ENCODE results near the gene FERMT2. TPM values are rescaled to one million over a fixed set of nuclear protein-coding genes. Genes with fewer than 3 reads are reported as not detected.

Gene FERMT2
- polyA plus RNA-seq, 1 experiment = 275 TPM

DNA sequence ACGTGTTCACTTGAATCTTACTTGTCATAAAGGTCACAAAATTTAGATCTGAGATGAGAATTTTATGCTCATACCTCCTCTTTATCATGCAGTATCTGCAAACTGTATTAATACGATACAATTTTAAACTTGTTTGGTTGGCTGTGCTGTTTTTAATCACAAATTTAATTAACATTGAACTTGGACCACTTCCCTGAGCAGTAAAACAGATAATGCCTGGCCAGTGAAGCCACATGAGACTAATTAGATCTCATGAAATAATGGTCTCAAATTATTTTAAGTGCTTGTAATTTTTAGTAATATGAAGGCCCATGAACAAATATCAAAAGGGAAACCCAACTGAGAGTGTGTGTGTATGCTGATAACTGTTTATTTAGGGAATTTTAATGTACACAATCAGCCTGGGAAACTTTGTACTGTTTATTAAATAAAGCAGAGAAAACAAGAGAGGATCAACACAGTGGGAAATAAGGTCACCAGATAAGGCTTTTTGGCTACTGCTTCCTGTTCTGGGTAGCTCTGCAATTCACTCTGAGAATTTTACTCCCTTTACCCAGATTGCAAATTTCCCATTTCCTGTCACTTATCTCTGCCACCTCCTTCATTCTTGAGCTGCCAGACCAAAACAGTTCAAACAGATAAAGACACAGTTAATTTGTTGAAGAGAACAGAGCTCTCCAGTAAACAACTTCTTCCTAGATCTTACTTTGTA lies 97.9 kb downstream of the FERMT2 start:
- TF ChIP-seq, protein P1, sequence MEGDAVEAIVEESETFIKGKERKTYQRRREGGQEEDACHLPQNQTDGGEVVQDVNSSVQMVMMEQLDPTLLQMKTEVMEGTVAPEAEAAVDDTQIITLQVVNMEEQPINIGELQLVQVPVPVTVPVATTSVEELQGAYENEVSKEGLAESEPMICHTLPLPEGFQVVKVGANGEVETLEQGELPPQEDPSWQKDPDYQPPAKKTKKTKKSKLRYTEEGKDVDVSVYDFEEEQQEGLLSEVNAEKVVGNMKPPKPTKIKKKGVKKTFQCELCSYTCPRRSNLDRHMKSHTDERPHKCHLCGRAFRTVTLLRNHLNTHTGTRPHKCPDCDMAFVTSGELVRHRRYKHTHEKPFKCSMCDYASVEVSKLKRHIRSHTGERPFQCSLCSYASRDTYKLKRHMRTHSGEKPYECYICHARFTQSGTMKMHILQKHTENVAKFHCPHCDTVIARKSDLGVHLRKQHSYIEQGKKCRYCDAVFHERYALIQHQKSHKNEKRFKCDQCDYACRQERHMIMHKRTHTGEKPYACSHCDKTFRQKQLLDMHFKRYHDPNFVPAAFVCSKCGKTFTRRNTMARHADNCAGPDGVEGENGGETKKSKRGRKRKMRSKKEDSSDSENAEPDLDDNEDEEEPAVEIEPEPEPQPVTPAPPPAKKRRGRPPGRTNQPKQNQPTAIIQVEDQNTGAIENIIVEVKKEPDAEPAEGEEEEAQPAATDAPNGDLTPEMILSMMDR (IDR thresholded peaks at IDR 0.05; ENCODE audit: insufficient read depth, low read depth, low read length) = no peak
- POLR2A ChIA-PET = interaction anchor here (0.5 to 1.1 kb wide), 2 partner anchors 12 to 18 kb away, joined by 3 read pairs; no protein-coding TSS in a partner anchor
- peaks cover 1% of the 10 kb centered on the region; the same call in 1 of the 2 replicates for H3K36me3 ChIP-seq (ENCODE audit: control insufficient read depth, insufficient read depth, low read length)
- H3K4me3 ChIP-seq (ENCODE audit: low read depth, low read length) = no peak overlapping the region
- CTCF ChIA-PET = no interaction called here
- H3K27me3 ChIP-seq (ENCODE audit: control insufficient read depth, insufficient read depth, low read length) = no peaks in the 10 kb centered on the region
- DNase-seq (ENCODE audit: low read depth) = no peak

DNA sequence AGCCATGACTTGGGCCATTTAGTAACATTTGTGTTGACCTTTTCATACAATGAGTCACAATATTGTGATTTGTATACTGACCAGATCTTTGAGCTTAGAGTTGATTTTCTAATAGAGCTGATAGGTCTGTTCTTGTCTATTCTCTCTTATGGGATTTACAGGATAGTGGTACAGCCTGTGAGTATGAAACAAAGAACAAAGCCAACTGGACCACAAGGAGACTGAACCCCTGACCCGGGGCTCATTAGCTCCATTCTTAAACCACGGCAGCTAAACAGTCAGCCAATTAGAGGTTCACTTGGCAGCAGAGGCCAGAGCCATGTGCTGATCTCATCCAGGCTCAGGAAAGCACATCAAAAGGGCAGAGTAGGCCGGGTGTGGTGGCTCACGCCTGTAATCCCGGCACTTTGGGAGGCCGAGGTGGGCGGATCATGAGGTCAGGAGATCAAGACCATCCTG lies 100.4 kb downstream of the FERMT2 start:
- POLR2A ChIA-PET = no interaction called here
- Histone ChIP-seq H3K27me3 (ENCODE audit: control insufficient read depth, insufficient read depth, low read length) (no peaks in the 10 kb centered on the region), H3K36me3 (ENCODE audit: control insufficient read depth, insufficient read depth, low read length) (no peaks in the 10 kb centered on the region; the same call in 1 of the 2 replicates), H3K4me3 (ENCODE audit: low read depth, low read length) (no peak overlapping the region)
- DNase-seq (ENCODE audit: low read depth) = no peak
- CTCF ChIA-PET = interaction anchor here (0.7 kb wide), 1 partner anchor 13 kb away, joined by 3 read pairs; no protein-coding TSS in a partner anchor
- TF ChIP-seq, protein P1 (IDR thresholded peaks at IDR 0.05; ENCODE audit: insufficient read depth, low read depth, low read length) = no peak

DNA sequence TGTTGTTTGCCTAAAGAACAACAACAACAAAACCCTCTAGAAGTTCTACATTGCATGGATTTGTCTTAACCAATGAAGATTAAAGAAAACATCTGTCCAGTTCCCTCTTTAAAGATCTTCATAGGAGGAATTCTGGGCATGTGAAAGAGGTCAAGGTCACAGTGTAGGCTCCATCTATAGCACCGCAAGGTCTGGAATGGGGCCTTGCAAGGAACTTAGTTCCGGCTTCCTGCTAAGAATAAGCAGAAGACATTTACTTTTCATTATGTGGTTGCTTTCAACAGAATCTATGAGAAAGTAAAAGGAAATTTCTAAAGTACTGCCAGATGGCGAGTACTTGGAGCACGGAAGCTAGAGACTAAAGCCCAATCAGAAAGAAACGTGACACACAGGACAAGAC lies 102.2 kb downstream of the FERMT2 start:
- TF ChIP-seq, protein P1 (IDR thresholded peaks at IDR 0.05; ENCODE audit: insufficient read depth, low read depth, low read length) = no peak
- no peak for DNase-seq (ENCODE audit: low read depth)
- ChIA-PET CTCF (interaction anchor here (0.7 to 1.5 kb wide), 3 partner anchors 9 to 14 kb away, joined by 3 read pairs; no protein-coding TSS in a partner anchor), POLR2A (no interaction called here)
- no peak overlapping the region for H3K4me3 ChIP-seq (ENCODE audit: low read depth, low read length)
- H3K36me3 ChIP-seq (ENCODE audit: control insufficient read depth, insufficient read depth, low read length) = no peaks in the 10 kb centered on the region
- H3K27me3 ChIP-seq (ENCODE audit: control insufficient read depth, insufficient read depth, low read length) = no peaks in the 10 kb centered on the region

DNA sequence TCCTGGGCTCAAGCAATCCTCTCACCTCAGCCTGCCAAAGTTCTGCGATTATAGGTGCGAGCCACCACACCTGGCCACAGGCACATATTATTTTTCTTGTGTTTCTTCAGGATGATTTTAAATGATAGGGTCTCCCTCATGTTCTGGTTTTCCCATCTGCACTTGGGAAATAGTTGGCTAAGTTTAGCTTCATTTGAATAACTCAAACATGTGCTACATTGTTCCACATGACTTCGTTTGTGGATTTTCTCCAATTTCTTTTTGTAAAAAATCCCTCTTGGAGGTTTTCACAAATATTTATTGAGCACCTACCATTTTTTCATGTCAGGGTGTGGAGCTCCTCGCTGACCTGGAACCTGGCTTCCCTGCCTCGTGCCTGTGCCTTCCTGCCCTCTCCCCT lies 104.3 kb downstream of the FERMT2 start:
- no peak for DNase-seq (ENCODE audit: low read depth)
- H3K27me3 ChIP-seq (ENCODE audit: control insufficient read depth, insufficient read depth, low read length) = no peaks in the 10 kb centered on the region
- POLR2A ChIA-PET = no interaction called here
- TF ChIP-seq, protein P1 (IDR thresholded peaks at IDR 0.05; ENCODE audit: insufficient read depth, low read depth, low read length) = no peak
- CTCF ChIA-PET = interaction anchor here (0.6 to 0.9 kb wide), 2 partner anchors 17 to 105 kb away, joined by 3 to 4 read pairs; no protein-coding TSS in a partner anchor
- H3K4me3 ChIP-seq (ENCODE audit: low read depth, low read length) = no peak overlapping the region
- no peaks in the 10 kb centered on the region for H3K36me3 ChIP-seq (ENCODE audit: control insufficient read depth, insufficient read depth, low read length)

DNA sequence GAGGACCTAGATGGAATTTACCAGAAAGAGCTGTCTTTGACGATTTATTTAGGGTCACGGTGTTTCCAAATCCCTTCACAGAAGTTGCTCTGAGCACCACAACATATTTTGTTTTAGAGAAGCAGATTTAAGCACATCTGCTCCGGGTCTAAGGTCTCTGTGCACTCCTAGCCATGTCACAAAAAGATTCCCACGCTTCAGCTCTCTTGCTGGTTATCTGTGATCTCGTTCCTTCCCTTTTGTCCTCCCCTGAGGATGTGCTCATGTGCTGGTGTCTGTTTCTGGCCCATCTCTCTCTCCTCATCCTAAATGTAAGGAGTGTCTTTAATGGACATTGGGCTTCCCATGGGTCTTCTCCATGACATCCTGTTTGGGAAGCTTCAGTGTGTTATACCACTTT lies 105.8 kb downstream of the FERMT2 start:
- H3K27me3 ChIP-seq (ENCODE audit: control insufficient read depth, insufficient read depth, low read length) = no peaks in the 10 kb centered on the region
- TF ChIP-seq, protein P1 (IDR thresholded peaks at IDR 0.05; ENCODE audit: insufficient read depth, low read depth, low read length) = no peak
- POLR2A ChIA-PET = no interaction called here
- H3K36me3 ChIP-seq (ENCODE audit: control insufficient read depth, insufficient read depth, low read length) = no peaks in the 10 kb centered on the region
- no peak for DNase-seq (ENCODE audit: low read depth)
- H3K4me3 ChIP-seq (ENCODE audit: low read depth, low read length) = no peak overlapping the region
- CTCF ChIA-PET = no interaction called here
